ENCODE data around the gene PLCB2. TPM values are rescaled to one million over a fixed set of nuclear protein-coding genes. Genes with fewer than 3 reads are reported as not detected.

The PLCB2 gene
- total RNA-seq, 2 experiments from 2014 or later: 40.8 to 43.6 TPM

DNA sequence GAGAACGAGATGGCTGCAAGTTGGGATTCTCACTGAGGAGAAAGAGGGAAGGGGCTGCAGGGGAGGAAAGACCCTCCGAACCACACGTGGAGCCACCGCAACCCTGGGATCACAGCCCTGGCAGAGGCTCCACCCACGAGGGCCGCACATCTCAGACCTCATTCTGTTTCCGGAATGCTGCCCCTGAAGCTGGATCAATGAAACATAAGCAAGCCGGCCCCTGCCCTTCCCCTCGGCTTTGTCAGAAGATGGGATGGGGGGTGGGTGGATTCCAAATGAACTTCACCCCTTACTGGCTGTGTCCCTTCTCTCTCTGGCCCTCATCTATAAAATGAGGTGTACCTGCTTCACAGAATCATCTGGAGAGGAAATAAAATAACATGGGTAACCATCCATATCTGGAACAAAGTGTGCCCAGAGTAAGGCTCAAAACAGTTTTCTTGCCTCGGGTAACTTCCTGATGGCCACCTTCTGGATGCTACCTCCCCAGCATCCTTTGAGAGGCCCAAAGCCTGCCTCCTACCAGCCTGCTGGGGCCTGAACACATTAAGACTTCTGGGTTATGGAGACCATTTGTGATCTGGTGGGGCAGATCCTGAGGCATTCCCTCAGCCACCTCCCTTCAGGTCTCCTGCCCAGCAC, 37.6 kb upstream of the PLCB2 start:
- no peak for DNase-seq

DNA sequence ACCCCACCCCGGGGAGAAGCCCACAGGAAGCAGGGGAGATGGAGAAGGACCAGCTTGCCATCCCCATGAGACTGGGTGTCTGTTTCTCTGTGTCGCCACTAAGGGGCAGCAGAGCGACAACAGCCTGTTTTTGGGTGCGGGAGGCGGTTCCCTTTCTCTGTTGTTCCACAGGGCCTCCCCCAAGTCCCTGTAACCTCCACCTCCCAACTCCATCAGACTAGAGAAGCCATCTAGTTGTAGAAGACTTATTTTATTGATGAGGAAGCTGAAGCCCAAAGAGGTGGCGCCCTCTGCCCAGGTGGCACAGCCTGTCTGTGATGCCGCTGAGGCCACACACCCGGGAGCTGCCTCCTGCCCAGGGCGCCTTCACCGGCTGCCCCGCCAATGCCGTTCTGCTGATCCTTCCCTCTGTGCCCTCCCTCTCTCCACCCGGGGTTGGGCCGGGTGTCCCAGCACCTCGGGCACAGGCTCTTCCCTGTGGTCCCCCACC, 36.9 kb upstream of the PLCB2 start:
- DNase-seq: peak; percentile 70
- no peaks in the 10 kb centered on the region for H3K4me1 Mint-ChIP-seq
- no peak overlapping the region for H3K4me3 Mint-ChIP-seq
- H3K9me3 Mint-ChIP-seq: no peaks in the 10 kb centered on the region
- no peaks in the 10 kb centered on the region for H3K36me3 Mint-ChIP-seq
- H3K27me3 Mint-ChIP-seq: no peaks in the 10 kb centered on the region
- H3K27ac Mint-ChIP-seq: no peak overlapping the region

More for the DNA sequence above, 37.6 kb upstream of the PLCB2 start:
- Mint-ChIP-seq H3K9me3 (no peaks in the 10 kb centered on the region), H3K27me3 (no peaks in the 10 kb centered on the region), H3K27ac (no peak overlapping the region), H3K4me1 (no peaks in the 10 kb centered on the region), H3K36me3 (no peaks in the 10 kb centered on the region), H3K4me3 (no peak overlapping the region)

DNA sequence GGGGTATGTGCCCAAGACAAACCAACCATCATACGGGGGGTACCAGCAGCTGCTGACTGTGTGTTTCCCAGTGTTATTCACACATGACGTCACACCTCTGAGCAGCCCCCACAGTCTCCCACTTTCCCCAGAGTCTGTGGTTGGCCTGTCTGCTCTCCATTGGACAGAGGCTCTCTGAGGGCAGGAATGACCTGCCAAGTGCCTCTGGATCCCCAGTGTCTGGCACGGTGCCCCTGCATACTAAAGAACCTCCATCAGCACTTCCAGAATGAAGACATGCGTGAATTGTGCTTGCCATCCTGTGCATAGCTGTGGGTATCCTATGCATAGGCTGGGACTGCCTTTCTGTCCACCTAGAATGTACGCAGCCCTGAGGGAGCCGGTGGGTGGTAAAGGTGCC, 36.5 kb upstream of the PLCB2 start:
- H3K9me3 Mint-ChIP-seq: no peaks in the 10 kb centered on the region
- H3K4me3 Mint-ChIP-seq: no peak overlapping the region
- H3K4me1 Mint-ChIP-seq: no peaks in the 10 kb centered on the region
- no peak for DNase-seq
- H3K27me3 Mint-ChIP-seq: no peaks in the 10 kb centered on the region
- H3K36me3 Mint-ChIP-seq: no peaks in the 10 kb centered on the region
- no peak overlapping the region for H3K27ac Mint-ChIP-seq

DNA sequence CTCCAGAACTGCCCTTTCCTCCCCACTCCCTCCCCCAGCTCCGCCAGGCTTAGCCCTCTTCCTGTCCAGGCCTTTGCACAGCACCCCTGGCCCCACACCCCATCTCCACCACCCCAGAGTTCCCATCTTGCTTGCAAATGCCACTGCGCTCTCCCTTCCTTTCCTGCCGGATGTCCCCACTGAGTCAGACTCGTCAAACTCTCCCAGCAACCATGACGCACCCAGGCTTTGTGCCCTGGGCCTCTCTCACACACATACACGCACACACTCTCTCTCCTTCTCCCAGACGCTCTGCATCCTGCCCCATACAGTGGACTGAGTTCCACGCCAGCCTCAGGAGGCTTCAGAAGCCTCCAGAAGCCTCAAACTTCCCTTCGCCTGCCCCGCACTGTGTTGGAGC, 35.8 kb upstream of the PLCB2 start:
- H3K9me3 Mint-ChIP-seq: no peaks in the 10 kb centered on the region
- H3K4me3 Mint-ChIP-seq: no peak overlapping the region
- H3K4me1 Mint-ChIP-seq: peaks cover under 1% of the 10 kb centered on the region
- no peaks in the 10 kb centered on the region for H3K27me3 Mint-ChIP-seq
- DNase-seq: no peak
- no peak overlapping the region for H3K27ac Mint-ChIP-seq
- H3K36me3 Mint-ChIP-seq: no peaks in the 10 kb centered on the region

DNA sequence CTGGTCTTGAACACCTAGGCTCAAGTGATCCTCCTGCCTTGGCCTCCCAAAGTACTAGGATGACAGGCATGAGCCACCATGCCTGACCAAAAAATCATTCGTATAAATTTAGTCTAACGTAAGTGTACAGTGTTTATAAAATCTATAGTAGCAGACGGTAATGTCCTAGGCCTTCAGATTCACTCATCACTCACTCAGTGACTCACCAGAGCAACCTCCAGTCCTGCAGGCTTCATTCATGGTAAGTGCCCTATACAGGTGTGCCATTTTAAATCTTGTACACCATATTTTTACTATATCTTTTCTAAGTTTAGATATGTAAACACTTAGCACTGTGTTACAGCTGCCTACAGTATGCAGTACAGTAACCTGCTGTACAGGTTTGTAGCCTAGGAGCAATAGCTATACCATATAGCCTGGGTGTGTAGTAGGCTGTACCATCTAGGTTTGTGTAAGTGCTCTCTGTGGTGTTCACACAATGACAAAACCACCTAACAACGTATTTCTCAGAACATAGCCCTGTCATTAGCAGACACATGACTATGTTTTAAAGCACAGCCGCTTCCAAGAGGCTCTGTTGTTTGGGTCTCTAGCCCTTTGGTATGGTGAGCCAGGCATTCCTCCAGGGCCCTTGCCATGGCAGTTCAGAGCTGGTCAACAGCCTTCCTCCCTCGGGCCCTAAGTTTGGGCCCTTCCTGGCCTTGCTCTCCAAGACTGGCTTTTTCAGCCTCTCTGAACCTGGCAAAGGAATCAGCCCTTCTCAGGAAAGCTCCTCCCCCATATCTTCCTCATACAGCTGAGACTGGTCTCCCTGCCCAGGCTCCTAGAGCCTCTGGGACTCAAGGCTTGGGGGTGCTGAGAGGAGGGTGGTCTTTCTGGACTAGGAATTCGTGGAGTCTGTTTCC, 34.9 kb upstream of the PLCB2 start:
- no peak for DNase-seq
- Mint-ChIP-seq H3K9me3 (no peaks in the 10 kb centered on the region), H3K4me3 (no peak overlapping the region), H3K27ac (no peak overlapping the region), H3K27me3 (no peaks in the 10 kb centered on the region), H3K4me1 (peaks cover 8% of the 10 kb centered on the region), H3K36me3 (no peaks in the 10 kb centered on the region)

DNA sequence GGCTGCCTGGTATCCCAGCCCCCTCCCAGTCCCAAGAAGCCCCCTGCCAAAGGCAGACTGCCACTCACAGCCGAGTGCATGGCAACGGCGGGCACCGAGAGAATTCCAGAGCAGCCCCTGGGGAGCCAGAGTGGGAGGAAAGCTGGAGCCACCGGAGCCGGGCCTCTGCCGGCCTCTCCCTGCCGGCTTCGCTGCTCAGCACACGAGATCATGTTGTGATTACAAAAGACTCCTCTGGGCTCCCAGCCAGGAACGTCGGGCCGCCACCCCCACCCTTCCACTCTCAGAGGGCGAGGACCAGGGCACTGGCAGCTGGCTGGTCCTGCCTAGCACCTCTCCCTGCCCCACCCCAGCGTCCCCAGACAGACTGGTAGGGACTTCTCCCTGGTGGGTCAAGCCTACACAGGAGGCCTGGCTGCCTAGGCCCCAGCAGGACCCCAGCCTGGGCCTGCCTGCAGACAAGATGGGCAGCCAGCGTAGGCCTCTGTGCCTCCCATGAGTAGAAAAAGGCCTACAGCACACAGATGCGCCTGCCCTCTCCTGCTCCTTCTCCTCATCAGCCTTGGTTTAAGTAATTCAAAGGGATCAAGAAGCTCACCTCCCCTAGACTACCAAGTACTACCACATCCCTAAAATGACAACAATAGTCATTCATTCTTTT, 33.1 kb upstream of the PLCB2 start, which contains the start of gene CCDC9B:
Gene CCDC9B, minus strand, starts transcription at position 200 of the 661 bp plus-strand sequence. Its CDS starts 120 bp downstream, at position 80.
- H3K27me3 Mint-ChIP-seq: no peaks in the 10 kb centered on the region
- peaks cover 8% of the 10 kb centered on the region for H3K4me1 Mint-ChIP-seq
- H3K9me3 Mint-ChIP-seq: no peaks in the 10 kb centered on the region
- no peak within 1 kb of the TSS for H3K27ac Mint-ChIP-seq
- no peak for DNase-seq
- H3K4me3 Mint-ChIP-seq: no peak within 1 kb of the TSS
- H3K36me3 Mint-ChIP-seq: no peaks in the 10 kb centered on the region

DNA sequence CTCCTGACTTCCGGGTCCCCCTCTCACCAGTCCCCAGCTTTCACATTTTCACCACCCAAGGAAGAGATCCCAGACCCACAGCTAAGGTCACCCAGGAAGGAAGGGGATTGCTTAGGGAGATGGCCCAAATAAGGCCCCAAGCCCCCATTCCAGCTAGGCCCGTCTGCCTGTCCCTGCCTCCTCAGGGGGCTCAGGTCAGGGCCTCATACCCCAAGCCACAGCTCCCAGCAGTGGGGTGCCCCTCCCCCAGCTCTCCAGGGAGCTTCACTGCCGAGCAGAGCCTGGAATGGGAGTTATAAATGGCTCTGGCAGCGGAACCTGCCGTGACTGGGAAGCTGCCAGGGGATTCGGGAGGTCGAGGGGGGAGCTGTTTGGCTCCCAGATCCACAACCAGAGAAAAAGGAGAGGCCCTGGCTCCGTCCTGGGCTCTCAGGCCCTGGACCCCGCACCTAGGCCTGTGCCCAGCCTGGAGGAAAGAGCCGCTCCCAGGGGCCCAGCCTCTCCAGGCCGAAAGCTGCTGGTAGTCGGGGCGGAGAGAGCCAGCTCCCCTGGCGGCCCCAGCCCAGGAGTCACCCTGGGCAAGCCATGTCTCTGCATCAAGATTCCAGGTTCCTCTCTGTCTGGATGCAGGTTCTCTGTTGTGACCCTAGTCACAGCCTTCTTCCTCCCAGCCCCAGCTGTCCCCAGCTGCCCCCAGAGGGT, 32.5 kb upstream of the PLCB2 start:
- H3K4me1 Mint-ChIP-seq: peaks cover 8% of the 10 kb centered on the region
- H3K36me3 Mint-ChIP-seq: no peaks in the 10 kb centered on the region
- H3K4me3 Mint-ChIP-seq: no peak overlapping the region
- no peaks in the 10 kb centered on the region for H3K9me3 Mint-ChIP-seq
- no peak overlapping the region for H3K27ac Mint-ChIP-seq
- no peaks in the 10 kb centered on the region for H3K27me3 Mint-ChIP-seq
- DNase-seq: no peak

DNA sequence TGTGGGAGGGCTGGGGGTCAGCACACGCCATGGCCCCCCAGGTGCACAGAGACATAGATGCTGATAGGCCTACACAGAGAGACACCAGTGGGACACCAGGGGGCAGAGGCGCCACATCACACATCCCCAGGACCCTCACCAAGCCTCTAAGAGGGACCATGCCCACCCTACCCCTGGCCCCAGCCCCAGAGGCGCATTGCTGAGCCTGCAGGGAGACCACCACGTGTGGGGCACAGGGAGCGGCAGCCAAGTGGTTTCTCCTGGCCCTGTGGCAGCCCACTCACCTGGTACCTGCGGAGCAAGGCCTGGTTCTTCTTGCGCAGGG, 31.8 kb upstream of the PLCB2 start:
- Mint-ChIP-seq H3K9me3 (no peaks in the 10 kb centered on the region), H3K4me1 (peaks cover 8% of the 10 kb centered on the region), H3K4me3 (no peak overlapping the region), H3K27me3 (no peaks in the 10 kb centered on the region), H3K27ac (no peak overlapping the region), H3K36me3 (no peaks in the 10 kb centered on the region)
- DNase-seq: no peak

DNA sequence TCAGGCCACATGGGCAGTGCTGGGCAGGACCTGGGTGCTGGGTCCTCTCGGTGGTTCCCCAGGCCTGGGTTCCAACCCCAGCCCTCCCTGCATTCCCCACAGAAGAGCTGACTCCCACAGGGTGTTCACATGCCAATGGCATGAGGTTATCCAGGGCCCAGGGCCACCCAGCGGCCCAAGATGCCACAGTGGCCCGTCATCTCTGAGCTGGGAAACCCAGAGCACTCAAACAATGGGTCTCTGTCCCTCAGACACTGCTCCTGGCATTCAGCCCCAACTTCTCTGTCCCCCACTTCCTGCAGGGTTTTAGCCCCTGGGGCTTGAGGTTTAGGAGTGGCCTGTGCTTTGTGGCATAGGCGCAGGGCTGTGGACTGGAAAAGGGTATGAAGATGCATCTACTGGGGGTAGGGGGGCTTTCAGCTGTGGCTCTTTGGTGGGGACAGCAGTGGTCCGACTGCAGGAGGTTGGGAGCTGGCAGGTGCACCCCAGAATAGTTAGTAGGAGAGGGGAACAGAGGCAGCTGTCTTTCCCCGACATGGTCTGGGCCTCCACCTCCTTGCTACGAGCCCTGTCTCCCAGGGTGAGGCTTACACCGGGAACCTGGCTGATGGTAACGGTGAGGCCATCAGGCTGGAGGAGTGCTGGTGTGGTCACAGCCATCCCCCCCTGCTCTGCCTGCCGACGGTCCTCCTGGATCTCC, 31.3 kb upstream of the PLCB2 start:
- H3K9me3 Mint-ChIP-seq: no peaks in the 10 kb centered on the region
- no peak for DNase-seq
- H3K27me3 Mint-ChIP-seq: no peaks in the 10 kb centered on the region
- H3K4me3 Mint-ChIP-seq: no peak overlapping the region
- no peaks in the 10 kb centered on the region for H3K36me3 Mint-ChIP-seq
- peaks cover 11% of the 10 kb centered on the region for H3K4me1 Mint-ChIP-seq
- no peak overlapping the region for H3K27ac Mint-ChIP-seq

DNA sequence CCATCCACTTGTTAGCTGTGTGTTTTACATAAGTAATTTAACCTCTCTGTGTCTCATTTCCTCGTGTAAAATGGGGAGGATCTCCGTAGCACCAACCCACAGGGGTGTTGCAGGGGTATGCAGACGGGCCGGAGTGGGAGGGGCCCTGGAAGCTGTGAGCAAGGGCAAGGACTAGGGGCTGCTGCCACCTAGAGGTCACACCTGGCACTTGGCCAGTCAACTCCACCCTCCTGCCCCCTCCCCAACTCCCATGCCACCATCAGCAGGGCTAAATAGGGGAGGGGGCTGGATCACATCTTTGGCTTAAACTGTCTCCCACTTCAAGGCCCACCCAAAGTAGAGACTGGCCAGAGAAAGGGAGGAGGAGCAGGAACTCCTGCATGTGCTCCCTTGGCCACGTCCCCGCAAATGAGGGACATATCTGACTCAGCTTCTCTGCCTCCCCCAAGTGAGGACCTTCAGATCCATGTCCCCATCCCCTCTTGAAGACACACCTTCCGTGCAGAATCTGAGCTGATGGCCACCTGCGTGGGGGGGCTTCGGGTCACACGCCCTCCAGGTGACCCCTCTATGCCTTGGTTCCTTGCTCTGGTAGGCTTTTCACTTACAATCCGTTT, 30.4 kb upstream of the PLCB2 start:
- peak; percentile 77 for DNase-seq
- Mint-ChIP-seq H3K9me3 (no peaks in the 10 kb centered on the region), H3K36me3 (no peaks in the 10 kb centered on the region), H3K4me1 (peaks cover 16% of the 10 kb centered on the region), H3K27ac (no peak overlapping the region), H3K27me3 (no peaks in the 10 kb centered on the region), H3K4me3 (no peak overlapping the region)

DNA sequence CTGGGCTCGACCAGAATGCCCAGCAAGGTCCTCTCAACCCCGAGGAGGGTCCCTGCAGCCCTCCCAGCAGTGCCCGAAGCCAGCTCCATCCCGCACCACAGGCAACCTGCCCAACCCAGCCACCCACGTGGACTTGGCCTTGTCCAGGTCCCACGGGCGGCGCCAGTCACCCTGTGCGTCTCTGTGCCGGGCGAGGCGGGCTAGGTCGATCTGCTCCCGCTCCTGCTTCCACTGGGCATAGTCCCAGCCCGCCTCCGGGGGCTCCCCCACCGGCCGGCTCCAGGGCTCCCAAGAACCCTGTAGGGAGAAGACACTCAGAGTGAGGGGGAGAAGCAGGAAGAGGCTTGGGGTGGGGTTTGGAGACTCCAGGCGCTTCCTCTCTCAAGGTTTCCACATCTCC, 29.9 kb upstream of the PLCB2 start:
- Mint-ChIP-seq H3K36me3 (no peaks in the 10 kb centered on the region), H3K4me3 (no peak overlapping the region), H3K9me3 (no peaks in the 10 kb centered on the region), H3K4me1 (peaks cover 16% of the 10 kb centered on the region), H3K27ac (no peak overlapping the region), H3K27me3 (no peaks in the 10 kb centered on the region)
- no peak for DNase-seq

DNA sequence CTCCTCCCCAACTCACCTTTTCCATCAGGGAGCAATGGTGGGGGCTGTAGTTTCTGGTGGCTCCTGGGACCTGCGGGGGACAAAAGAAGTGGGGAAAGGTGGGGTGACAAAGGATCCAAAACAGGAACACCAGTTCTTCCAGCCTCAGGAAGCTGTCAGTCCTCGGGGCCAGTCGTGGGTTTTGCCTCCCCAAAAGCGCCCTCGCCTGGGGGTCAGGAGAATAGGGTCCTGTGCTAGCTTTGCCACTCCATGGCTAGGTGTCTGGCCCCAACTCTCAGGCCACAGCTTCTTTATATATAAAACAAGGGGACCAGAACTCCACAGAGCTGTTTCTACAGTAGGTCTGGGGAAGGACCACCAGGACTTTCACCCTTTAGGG, 29.0 kb upstream of the PLCB2 start:
- Mint-ChIP-seq H3K27ac (no peak overlapping the region), H3K27me3 (no peaks in the 10 kb centered on the region), H3K4me1 (peaks cover 16% of the 10 kb centered on the region), H3K36me3 (no peaks in the 10 kb centered on the region), H3K4me3 (no peak overlapping the region), H3K9me3 (no peaks in the 10 kb centered on the region)
- no peak for DNase-seq

DNA sequence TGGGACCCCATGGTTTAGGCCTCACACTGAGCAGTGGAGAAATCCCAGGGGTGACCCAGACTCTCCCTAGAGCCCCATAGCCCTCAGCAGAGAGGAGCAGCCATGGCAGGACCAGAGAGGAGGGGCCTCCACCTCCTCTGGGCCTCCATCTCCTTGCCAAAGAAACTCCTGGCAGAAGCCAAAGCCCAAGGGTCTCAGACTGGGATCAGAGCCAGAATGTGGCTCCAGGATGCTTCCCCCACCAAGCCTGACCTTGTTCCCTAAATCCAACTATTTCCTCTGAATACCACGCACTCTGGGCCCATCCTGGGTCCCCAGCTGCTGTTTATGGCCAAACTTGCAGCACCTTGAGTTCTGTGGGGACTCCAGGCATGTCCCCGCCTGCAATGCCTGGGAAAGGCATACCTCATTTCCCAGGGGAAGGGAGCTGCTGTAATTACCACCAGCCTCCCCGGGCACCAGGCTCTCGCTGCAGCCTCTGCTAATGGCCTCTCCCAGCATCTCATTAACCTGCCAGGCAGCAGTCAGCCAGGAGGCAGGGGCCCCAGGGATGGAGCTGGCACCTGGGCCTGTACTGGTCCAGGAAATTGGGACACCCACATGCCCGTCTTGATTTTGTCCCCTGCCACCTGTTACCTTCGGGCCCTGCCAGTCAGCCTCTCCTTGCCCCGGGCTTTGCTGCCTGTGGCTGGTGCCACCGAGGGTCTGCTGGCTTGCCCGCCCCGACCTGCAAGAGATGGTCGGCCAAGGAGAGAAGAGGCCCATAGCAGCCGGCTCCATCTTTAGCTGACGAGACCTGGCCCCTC, 28.4 kb upstream of the PLCB2 start:
- Mint-ChIP-seq H3K4me3 (no peak overlapping the region), H3K36me3 (no peaks in the 10 kb centered on the region), H3K4me1 (peaks cover 16% of the 10 kb centered on the region), H3K27ac (no peak overlapping the region), H3K9me3 (no peaks in the 10 kb centered on the region), H3K27me3 (no peaks in the 10 kb centered on the region)
- no peak for DNase-seq
